Ascending aorta (tissue), 2 donors: Measurements from ENCODE around the gene STK24. TPM values are rescaled to one million over a fixed set of nuclear protein-coding genes. Genes with fewer than 3 reads are reported as not detected.

Experiments
- DNase-seq, 2 donors: peaks; one replicate each; pipeline ENCODE4 v3.0.0-alpha.2; 2019; ENCODE audit warnings: low spot score in 2 of 2
- H3K27ac ChIP-seq, 2 donors: fragments of 200-600 bp; sonication (generic); one replicate each; pipeline ENCODE4 v1.5.1; 2016 to 2017; ENCODE audit warnings: mild to moderate bottlenecking in 1 of 2
- H3K27me3 ChIP-seq: fragments of 200-600 bp; sonication (generic); one replicate; pipeline ENCODE4 v1.5.1; 2017
- H3K36me3 ChIP-seq, 2 donors: fragments of 200-600 bp; sonication (generic); one replicate each; pipeline ENCODE4 v1.5.1; 2016
- H3K4me1 ChIP-seq, 2 donors: fragments of 200-600 bp; sonication (generic); one replicate each; pipeline ENCODE4 v1.5.1; 2016 to 2017; ENCODE audit warnings: mild to moderate bottlenecking in 1 of 2
- H3K4me3 ChIP-seq, 2 donors: fragments of 200-600 bp; sonication (generic); one replicate each; pipeline ENCODE4 v1.5.1; 2016 to 2017; ENCODE audit warnings: mild to moderate bottlenecking in 1 of 2
- H3K9me3 ChIP-seq, 2 donors: fragments of 200-600 bp; sonication (generic); one replicate each; pipeline ENCODE4 v1.5.1; 2016
- CTCF ChIP-seq, 3 experiments: fragments of 200-600 bp in 2 of 3; fragments of 450-650 bp in 1 of 3; sonication (generic) in 2 of 3; IDR thresholded peaks; one replicate each; pipeline ENCODE4 v1.5.1; 2016 to 2019; ENCODE audit warnings: antibody characterized with exemption in 3 of 3, mild to moderate bottlenecking in 1 of 3, moderate library complexity in 1 of 3
- intact Hi-C: fragments of 100-400 bp; cut with DNase I; formaldehyde crosslinking; loops from one replicate; pipeline ENCODE4 v1.15.1; 2023
- total RNA-seq: library from RNA; depleted of rRNA; stranded (reverse); fragments of >200 nt; gene quantifications from one replicate; pipeline ENCODE4 v1.1.0, GENCODE V29; 2016

Gene STK24
- total RNA-seq, 1 donor from 2014 or later: 35.4 TPM

- Histone ChIP-seq H3K27me3 (no peaks in the 10 kb centered on the region), H3K4me1 (peaks cover 0 to 15% of the 10 kb centered on the region in 2 donors), H3K4me3 (no peak overlapping the region), H3K36me3 (peaks cover 12 to 59% of the 10 kb centered on the region in 2 donors), H3K27ac (no peak overlapping the region), H3K9me3 (no peaks in the 10 kb centered on the region)
- intact Hi-C loops: no loop called here
- DNase-seq: no peak
- no peak for TF ChIP-seq CTCF (IDR thresholded peaks at IDR 0.05)
Measured at GRCh38 chr13:98456413-98456845, 120.5 kb downstream of the STK24 start.

- no peak for DNase-seq
- intact Hi-C loops: loop anchor here (5.0 kb wide), 3 partner anchors 123 to 477 kb away; partner anchors contain the start of gene STK24
Measured at GRCh38 chr13:98454389-98454881, 122.5 kb downstream of the STK24 start.

GRCh38 chr13:98452851-98453843 lies 123.8 kb downstream of the STK24 start:
- peaks cover 2 to 26% of the 10 kb centered on the region in 2 donors for H3K4me1 ChIP-seq
- peaks cover 0 to 34% of the 10 kb centered on the region in 2 donors for H3K36me3 ChIP-seq
- TF ChIP-seq CTCF (IDR thresholded peaks at IDR 0.05): no peak
- H3K27ac ChIP-seq: no peak overlapping the region
- H3K4me3 ChIP-seq: no peak overlapping the region
- intact Hi-C loops: loop anchor here (5.0 kb wide), 3 partner anchors 124 to 476 kb away; partner anchors contain the start of gene STK24
- no peaks in the 10 kb centered on the region for H3K9me3 ChIP-seq
- no peaks in the 10 kb centered on the region for H3K27me3 ChIP-seq
- no peak for DNase-seq

More at GRCh38 chr13:98454389-98454881, 122.5 kb downstream of the STK24 start:
- Histone ChIP-seq H3K9me3 (no peaks in the 10 kb centered on the region), H3K27me3 (no peaks in the 10 kb centered on the region), H3K27ac (peak overlapping the region; percentile 62 to 63), H3K4me3 (no peak overlapping the region), H3K4me1 (peaks cover 2 to 26% of the 10 kb centered on the region in 2 donors), H3K36me3 (peaks cover 7 to 45% of the 10 kb centered on the region in 2 donors)
- no peak for TF ChIP-seq CTCF (IDR thresholded peaks at IDR 0.05)

- Histone ChIP-seq H3K36me3 (peaks cover 0 to 26% of the 10 kb centered on the region in 2 donors), H3K9me3 (no peaks in the 10 kb centered on the region), H3K4me3 (no peak overlapping the region), H3K27ac (peak overlapping the region in 1 of 2 donors; percentile 46), H3K27me3 (no peaks in the 10 kb centered on the region), H3K4me1 (peaks cover 2 to 26% of the 10 kb centered on the region in 2 donors)
- DNase-seq: peak in 1 of 2 donors; percentile 84
- no peak for TF ChIP-seq CTCF (IDR thresholded peaks at IDR 0.05)
- intact Hi-C loops: loop anchor here (5.0 kb wide), 3 partner anchors 125 to 475 kb away; partner anchors contain the start of gene STK24
Measured at GRCh38 chr13:98451676-98452470, 125.0 kb downstream of the STK24 start.

GRCh38 chr13:98450539-98451111 lies 126.3 kb downstream of the STK24 start:
- H3K27ac ChIP-seq: peak overlapping the region; percentile 63 to 68
- peaks cover 0 to 16% of the 10 kb centered on the region in 2 donors for H3K36me3 ChIP-seq
- TF ChIP-seq CTCF (IDR thresholded peaks at IDR 0.05): no peak
- no peak overlapping the region for H3K4me3 ChIP-seq
- intact Hi-C loops: loop anchor here (5.0 kb wide), 3 partner anchors 127 to 473 kb away; partner anchors contain the start of gene STK24
- no peaks in the 10 kb centered on the region for H3K9me3 ChIP-seq
- no peaks in the 10 kb centered on the region for H3K27me3 ChIP-seq
- no peak for DNase-seq
- peaks cover 2 to 26% of the 10 kb centered on the region in 2 donors for H3K4me1 ChIP-seq
